CD4-positive, CD25-positive, alpha-beta regulatory T cell (primary cell): Measurements from ENCODE around the gene ZBTB7A. TPM values are rescaled to one million over a fixed set of nuclear protein-coding genes. Genes with fewer than 3 reads are reported as not detected.

ENCODE experiments used
- ATAC-seq, 2 donors: fragments of 150-1000 bp; cut with Tn5 transposase; one replicate each; pipeline ENCODE4 v1.10.0; 2021; ENCODE audit warnings: low read depth in 2 of 2, moderate number of reproducible peaks in 2 of 2, moderate library complexity in 1 of 2
- DNase-seq, 3 donors: peaks; one replicate each; pipeline versions ENCODE4 v3.0.0 to v3.0.0-alpha.2; 2012 to 2022; ENCODE audit warnings: mixed read lengths in 1 of 3
- H3K27ac ChIP-seq: one replicate; pipeline ENCODE4 v1.7.0; 2013; ENCODE audit warnings: mild to moderate bottlenecking, low read length; ENCODE audit not compliant: insufficient read depth, poor library complexity, severe bottlenecking
- H3K27me3 ChIP-seq: one replicate; pipeline ENCODE4 v1.7.0; 2013; ENCODE audit warnings: low read length; ENCODE audit not compliant: control insufficient read depth, insufficient read depth
- H3K36me3 ChIP-seq: one replicate; pipeline ENCODE4 v1.7.0; 2013; ENCODE audit warnings: mild to moderate bottlenecking, low read length, moderate library complexity; ENCODE audit not compliant: control insufficient read depth, insufficient read depth
- H3K4me1 ChIP-seq: 2 replicates; pipeline ENCODE4 v1.7.0; 2013; ENCODE audit warnings: mild to moderate bottlenecking, low read length; ENCODE audit not compliant: insufficient read depth, control insufficient read depth, poor library complexity, severe bottlenecking
- H3K4me3 ChIP-seq: one replicate; pipeline ENCODE4 v1.7.0; 2013; ENCODE audit warnings: low read depth, mild to moderate bottlenecking, low read length, moderate library complexity
- H3K9me3 ChIP-seq, 2 experiments: 1 replicate in 1 of 2; 2 replicates in 1 of 2; pipeline ENCODE4 v1.7.0; 2013; ENCODE audit warnings: low read length in 2 of 2, mild to moderate bottlenecking in 1 of 2, moderate library complexity in 1 of 2; ENCODE audit not compliant: control insufficient read depth in 2 of 2
- H3K27ac Mint-ChIP-seq, 3 donors: one replicate each; pipeline ENCODE4 v1.8.0; 2020 to 2022; ENCODE audit warnings: mild to moderate bottlenecking in 3 of 3, mixed read lengths in 3 of 3, moderate library complexity in 2 of 3
- H3K27me3 Mint-ChIP-seq: one replicate; pipeline ENCODE4 v1.8.0; 2022; ENCODE audit warnings: mild to moderate bottlenecking, mixed read lengths
- H3K36me3 Mint-ChIP-seq: one replicate; pipeline ENCODE4 v1.8.0; 2020; ENCODE audit warnings: mixed read lengths
- H3K4me1 Mint-ChIP-seq, 4 donors: one replicate each; pipeline ENCODE4 v1.8.0; 2020 to 2022; ENCODE audit warnings: mixed read lengths in 4 of 4, mild to moderate bottlenecking in 1 of 4
- H3K4me3 Mint-ChIP-seq, 4 donors: one replicate each; pipeline ENCODE4 v1.8.0; 2020 to 2022; ENCODE audit warnings: mild to moderate bottlenecking in 4 of 4, mixed read lengths in 4 of 4, moderate library complexity in 3 of 4
- H3K9me3 Mint-ChIP-seq, 7 donors: one replicate each; pipeline ENCODE4 v1.8.0; 2020 to 2022; ENCODE audit warnings: mixed read lengths in 7 of 7, mild to moderate bottlenecking in 3 of 7, moderate library complexity in 2 of 7
- polyA plus RNA-seq, 4 donors: library from polyadenylated mRNA; unstranded; fragments of 300-500 nt; fragmentation: Illumina TruSeq; gene quantifications; one replicate each; pipeline ENCODE4 v1.2.3, GENCODE V29; 2021
- total RNA-seq: library from RNA; stranded (reverse); gene quantifications from one replicate; pipeline ENCODE4 v1.2.3, GENCODE V29; 2022

ZBTB7A gene
- total and polyA plus RNA-seq, 5 donors from 2014 or later, result 19.6 to 50.5 (median 26.8) TPM

GRCh38 chr19:4089946-4090345, 23.2 kb upstream of the ZBTB7A start:
- H3K27me3 Mint-ChIP-seq, result no peaks in the 10 kb centered on the region
- H3K4me1 Mint-ChIP-seq, result peaks cover 4 to 46% (median 8%) of the 10 kb centered on the region in 4 donors
- Histone ChIP-seq H3K27me3 (no peaks in the 10 kb centered on the region), H3K27ac (peak overlapping the region; percentile 72), H3K4me3 (no peak overlapping the region), H3K36me3 (peaks cover 3% of the 10 kb centered on the region), H3K4me1 (peaks cover 39% of the 10 kb centered on the region), H3K9me3 (no peaks in the 10 kb centered on the region)
- ATAC-seq (no peak), DNase-seq (no peak)
- peaks cover 0 to 1% (median 0%) of the 10 kb centered on the region in 7 donors for H3K9me3 Mint-ChIP-seq
- H3K4me3 Mint-ChIP-seq, result peak overlapping the region in 1 of 4 donors; percentile 81
- peak overlapping the region in 2 of 3 donors; percentile 89 to 90 for H3K27ac Mint-ChIP-seq
- H3K36me3 Mint-ChIP-seq, result peaks cover 5% of the 10 kb centered on the region

DNA sequence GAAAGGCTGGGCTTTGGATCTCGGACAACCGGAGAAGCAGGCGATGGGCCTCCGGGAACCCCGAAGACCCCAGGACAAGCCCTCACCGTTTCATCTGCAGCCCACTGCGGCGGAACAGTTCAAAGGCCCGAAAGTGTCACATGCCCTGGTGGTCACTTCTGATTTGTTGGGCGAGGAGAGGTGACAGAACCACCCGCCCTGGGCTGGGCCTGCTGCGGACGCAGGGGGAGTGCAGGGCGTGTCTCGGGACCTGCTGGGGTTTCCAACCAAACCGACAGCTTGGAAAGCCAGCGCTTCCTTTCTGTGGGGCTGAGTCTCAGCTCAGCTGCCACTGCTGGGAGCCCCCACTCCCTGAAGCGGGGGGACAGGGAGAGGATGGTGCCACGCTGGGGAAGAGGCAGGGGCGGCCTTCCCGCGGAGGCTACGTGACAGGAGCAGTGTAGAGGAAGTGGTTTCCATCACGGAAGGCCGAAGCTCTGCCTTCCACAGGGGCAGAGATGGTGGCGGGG, 22.8 kb upstream of the ZBTB7A start:
- Mint-ChIP-seq H3K36me3 (peaks cover 5% of the 10 kb centered on the region), H3K27ac (peak overlapping the region; percentile 89 to 96 (median 90)), H3K4me1 (peaks cover 4 to 50% (median 8%) of the 10 kb centered on the region in 4 donors), H3K4me3 (peak overlapping the region; percentile 54 to 85 (median 76)), H3K27me3 (no peaks in the 10 kb centered on the region), H3K9me3 (peaks cover 0 to 1% (median 0%) of the 10 kb centered on the region in 7 donors)
- Histone ChIP-seq H3K36me3 (peaks cover 3% of the 10 kb centered on the region), H3K4me1 (peaks cover 41% of the 10 kb centered on the region), H3K27ac (peak overlapping the region; percentile 72), H3K27me3 (no peaks in the 10 kb centered on the region), H3K9me3 (no peaks in the 10 kb centered on the region), H3K4me3 (no peak overlapping the region)
- ATAC-seq (peak; percentile 19 to 52), DNase-seq (peak in 2 of 3 donors; percentile 30 to 51)

GRCh38 chr19:4088975-4089374, 22.3 kb upstream of the ZBTB7A start:
- DNase-seq (peak in 2 of 3 donors; percentile 56 to 75), ATAC-seq (peak; percentile 66 to 73)
- H3K4me1 Mint-ChIP-seq, result peaks cover 6 to 53% (median 8%) of the 10 kb centered on the region in 4 donors
- no peaks in the 10 kb centered on the region for H3K27me3 Mint-ChIP-seq
- Histone ChIP-seq H3K4me3 (peak overlapping the region; percentile 35), H3K27ac (peak overlapping the region; percentile 72), H3K9me3 (no peaks in the 10 kb centered on the region), H3K36me3 (peaks cover 2% of the 10 kb centered on the region), H3K27me3 (no peaks in the 10 kb centered on the region), H3K4me1 (peaks cover 46% of the 10 kb centered on the region)
- peak overlapping the region; percentile 54 to 85 (median 76) for H3K4me3 Mint-ChIP-seq
- H3K27ac Mint-ChIP-seq, result peak overlapping the region; percentile 89 to 96 (median 90)
- peaks cover 5% of the 10 kb centered on the region for H3K36me3 Mint-ChIP-seq
- peaks cover 0 to 1% (median 0%) of the 10 kb centered on the region in 7 donors for H3K9me3 Mint-ChIP-seq

DNA sequence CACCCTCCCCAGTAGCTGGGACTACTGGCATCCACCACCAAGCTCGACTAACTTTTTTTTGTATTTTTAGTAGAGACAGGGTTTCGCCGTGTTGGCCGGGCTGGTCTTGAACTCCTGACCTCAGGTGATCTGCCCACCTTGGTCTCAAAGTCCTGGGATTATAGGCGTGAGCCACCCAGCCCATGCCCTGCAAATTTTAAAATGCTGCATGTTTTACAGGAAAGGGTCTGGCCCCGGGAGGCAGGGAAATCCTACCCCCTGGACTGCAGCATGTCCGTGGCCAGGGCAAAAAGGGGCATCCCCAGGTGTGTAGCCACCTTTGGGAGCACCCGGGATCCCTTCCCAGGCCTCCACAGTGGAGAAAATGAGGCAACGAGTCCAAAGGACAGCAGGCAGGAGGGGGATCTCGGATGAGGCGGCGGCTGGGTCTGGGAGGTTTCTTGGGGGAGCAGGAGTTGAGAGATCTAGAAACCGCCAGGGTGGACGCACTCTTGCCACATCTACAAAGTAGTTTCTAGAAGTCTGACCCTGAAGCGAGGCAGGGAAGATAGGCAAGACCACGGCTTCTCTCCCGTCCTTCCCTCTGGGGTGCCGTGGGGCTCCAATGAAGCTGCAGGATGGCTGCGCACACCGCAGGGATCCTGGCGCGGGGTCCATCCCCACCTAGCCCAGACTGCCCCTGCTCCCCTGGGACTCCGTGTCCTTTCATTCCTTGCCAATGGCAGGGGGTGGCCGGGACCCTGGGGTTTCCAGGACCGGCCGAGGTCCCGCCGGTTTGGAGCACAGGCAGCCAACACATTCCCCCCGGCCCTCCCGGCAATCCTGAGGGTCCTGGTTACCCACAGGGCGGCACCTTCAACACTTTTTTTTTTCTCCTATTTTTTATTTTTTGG, 21.3 kb upstream of the ZBTB7A start:
- no peaks in the 10 kb centered on the region for H3K27me3 Mint-ChIP-seq
- no peak for DNase-seq
- peaks cover 0 to 1% (median 0%) of the 10 kb centered on the region in 7 donors for H3K9me3 Mint-ChIP-seq
- peak overlapping the region; percentile 72 for H3K27ac ChIP-seq
- ATAC-seq, result no peak
- no peak overlapping the region for H3K4me3 ChIP-seq
- no peaks in the 10 kb centered on the region for H3K9me3 ChIP-seq
- peaks cover 6 to 56% (median 8%) of the 10 kb centered on the region in 4 donors for H3K4me1 Mint-ChIP-seq
- no peaks in the 10 kb centered on the region for H3K36me3 Mint-ChIP-seq
- H3K27ac Mint-ChIP-seq, result peak overlapping the region; percentile 82 to 90 (median 89)
- H3K27me3 ChIP-seq, result no peaks in the 10 kb centered on the region
- peaks cover 52% of the 10 kb centered on the region for H3K4me1 ChIP-seq
- H3K4me3 Mint-ChIP-seq, result peak overlapping the region; percentile 65 to 85 (median 78)
- no peaks in the 10 kb centered on the region for H3K36me3 ChIP-seq

DNA sequence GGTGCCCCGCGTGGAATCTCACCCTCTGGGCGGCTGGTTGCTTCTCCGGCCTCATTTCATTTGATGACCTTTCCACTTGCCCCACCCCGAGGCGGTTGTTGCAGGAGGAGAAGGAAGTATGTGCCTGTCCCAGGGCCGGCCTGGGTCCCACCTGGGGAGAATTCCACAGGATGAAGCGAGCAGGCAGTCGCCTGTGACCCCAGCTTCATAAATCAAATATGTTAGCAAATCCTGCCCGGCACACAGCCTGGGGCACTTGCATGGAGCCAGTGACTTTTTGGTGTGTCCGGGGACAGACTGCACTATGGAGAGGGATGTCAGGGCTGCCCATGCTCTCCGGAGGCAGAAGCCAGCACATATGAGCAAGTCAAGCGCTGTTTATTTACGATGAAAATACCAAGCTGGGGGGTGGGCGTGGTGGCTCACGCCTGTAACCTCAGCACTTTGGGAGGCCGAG, 19.7 kb upstream of the ZBTB7A start:
- peaks cover 0 to 1% (median 0%) of the 10 kb centered on the region in 7 donors for H3K9me3 Mint-ChIP-seq
- peaks cover 52% of the 10 kb centered on the region for H3K4me1 ChIP-seq
- H3K27me3 Mint-ChIP-seq, result no peaks in the 10 kb centered on the region
- H3K4me1 Mint-ChIP-seq, result peaks cover 6 to 63% (median 8%) of the 10 kb centered on the region in 4 donors
- no peak for DNase-seq
- H3K4me3 ChIP-seq, result no peak overlapping the region
- no peaks in the 10 kb centered on the region for H3K36me3 Mint-ChIP-seq
- no peaks in the 10 kb centered on the region for H3K9me3 ChIP-seq
- peak overlapping the region in 3 of 4 donors; percentile 47 to 59 (median 48) for H3K4me3 Mint-ChIP-seq
- no peaks in the 10 kb centered on the region for H3K36me3 ChIP-seq
- H3K27me3 ChIP-seq, result no peaks in the 10 kb centered on the region
- peak overlapping the region; percentile 75 to 87 (median 79) for H3K27ac Mint-ChIP-seq
- no peak for ATAC-seq
- H3K27ac ChIP-seq, result no peak overlapping the region

GRCh38 chr19:4084547-4084877, 17.8 kb upstream of the ZBTB7A start:
- no peaks in the 10 kb centered on the region for H3K9me3 ChIP-seq
- Mint-ChIP-seq H3K27ac (peak overlapping the region; percentile 76 to 95 (median 93)), H3K4me3 (peak overlapping the region in 2 of 4 donors; percentile 73 to 77), H3K27me3 (no peaks in the 10 kb centered on the region), H3K9me3 (peaks cover 0 to 1% (median 0%) of the 10 kb centered on the region in 7 donors), H3K36me3 (no peaks in the 10 kb centered on the region), H3K4me1 (peaks cover 6 to 60% (median 8%) of the 10 kb centered on the region in 4 donors)
- no peaks in the 10 kb centered on the region for H3K36me3 ChIP-seq
- peak overlapping the region; percentile 51 for H3K27ac ChIP-seq
- H3K4me1 ChIP-seq, result peaks cover 47% of the 10 kb centered on the region
- no peak overlapping the region for H3K4me3 ChIP-seq
- DNase-seq (no peak), ATAC-seq (no peak)
- H3K27me3 ChIP-seq, result no peaks in the 10 kb centered on the region

DNA sequence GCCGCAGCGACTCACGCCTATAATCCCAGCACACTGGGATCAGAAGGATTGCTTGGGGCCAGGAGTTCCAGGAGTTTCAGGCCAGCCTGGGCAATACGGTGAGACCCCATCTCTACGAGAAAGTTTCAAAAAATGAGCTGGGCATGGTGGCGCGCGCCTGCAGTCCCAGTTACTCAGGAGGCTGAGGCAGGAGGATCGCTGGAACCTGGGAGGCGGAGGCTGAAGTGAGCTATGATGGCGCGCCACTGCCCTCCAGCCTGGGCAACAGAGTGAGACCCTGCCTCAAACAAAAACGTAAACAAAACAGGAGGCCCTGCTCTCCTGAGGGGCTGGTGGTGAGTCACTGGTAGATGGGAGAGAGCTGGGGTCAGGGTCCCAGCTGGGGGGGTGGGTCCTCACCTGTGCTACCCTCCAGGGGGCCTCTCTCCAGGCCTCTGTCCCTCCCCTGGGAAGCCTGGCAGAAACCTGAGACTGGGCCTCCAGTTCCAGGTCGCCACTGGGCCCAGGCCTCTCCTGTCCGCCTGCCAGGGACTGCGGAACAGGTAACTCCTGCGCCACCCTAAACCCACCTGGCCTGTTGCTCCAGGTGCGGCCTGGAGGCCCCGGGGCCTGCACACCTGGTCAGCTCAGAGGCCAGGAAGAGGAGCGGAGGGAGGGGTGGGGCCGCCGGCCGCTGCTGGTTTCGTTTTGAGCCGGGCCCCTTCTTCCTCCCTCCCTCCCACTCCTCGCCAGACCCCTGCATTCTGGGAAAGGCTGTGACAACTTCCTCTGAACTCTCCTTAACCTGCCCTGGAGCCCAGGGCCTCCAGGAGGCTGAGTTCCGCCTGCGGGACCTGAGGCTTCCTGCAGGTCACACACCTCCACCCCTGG, 17.2 kb upstream of the ZBTB7A start:
- DNase-seq, result peak in 1 of 3 donors; percentile 72
- Mint-ChIP-seq H3K36me3 (no peaks in the 10 kb centered on the region), H3K27me3 (no peaks in the 10 kb centered on the region)

More for the DNA sequence above, 17.2 kb upstream of the ZBTB7A start:
- Histone ChIP-seq H3K27ac (peak overlapping the region; percentile 51), H3K4me3 (no peak overlapping the region), H3K9me3 (no peaks in the 10 kb centered on the region), H3K4me1 (peaks cover 41% of the 10 kb centered on the region), H3K27me3 (no peaks in the 10 kb centered on the region), H3K36me3 (no peaks in the 10 kb centered on the region)
- Mint-ChIP-seq H3K27ac (peak overlapping the region; percentile 76 to 95 (median 93)), H3K9me3 (peaks cover 0 to 1% (median 0%) of the 10 kb centered on the region in 7 donors), H3K4me3 (peak overlapping the region in 2 of 4 donors; percentile 73 to 77), H3K4me1 (peaks cover 2 to 56% (median 5%) of the 10 kb centered on the region in 4 donors)
- peak; percentile 13 to 58 for ATAC-seq
